ENCODE measurements around the gene ZNF525. TPM values are rescaled to one million over a fixed set of nuclear protein-coding genes. Genes with fewer than 3 reads are reported as not detected.
"Not testable (repeated sequence)": the region's sequence is repeated elsewhere in the genome, so short reads cannot be mapped to it uniquely, and the experiment has no call there.

The ZNF525 gene
- total RNA-seq, 1 donor from 2014 or later = 16.3 TPM

- H3K4me3 ChIP-seq (ENCODE audit: low read depth, low read length) = peak overlapping the region; percentile 85
- TF ChIP-seq CTCF (conservative IDR thresholded peaks at IDR 0.05; ENCODE audit: low read depth, low read length) = no peak
Measured at GRCh38 chr19:53396525-53396868, 31.0 kb downstream of the ZNF525 start.

DNA sequence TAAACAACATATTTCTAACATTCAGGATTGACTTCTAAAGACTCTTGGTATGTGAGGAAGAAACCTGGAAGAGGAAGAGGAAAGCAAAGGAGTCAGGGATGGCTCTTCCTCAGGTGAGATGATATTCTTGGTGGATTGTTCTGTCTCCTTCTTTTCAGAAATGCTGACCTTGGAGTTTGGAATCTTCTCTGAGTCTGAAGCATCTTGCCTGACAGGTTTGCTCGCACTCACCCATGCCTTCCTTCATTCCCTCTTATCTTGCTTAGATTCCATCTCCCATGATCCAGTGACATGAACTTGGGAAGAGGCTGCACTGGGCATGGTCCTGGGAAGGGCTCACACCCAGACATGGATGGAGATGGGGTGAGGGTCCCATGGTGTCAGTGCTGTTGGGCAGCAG lies 32.4 kb downstream of the ZNF525 start:
- DNase-seq (ENCODE audit: low read depth) = not testable (repeated sequence)

More at GRCh38 chr19:53396525-53396868, 31.0 kb downstream of the ZNF525 start:
- no peak for DNase-seq (ENCODE audit: low read depth)

GRCh38 chr19:53409505-53410204 lies 44.1 kb downstream of the ZNF525 start:
- no peak for TF ChIP-seq CTCF (conservative IDR thresholded peaks at IDR 0.05; ENCODE audit: low read depth, low read length)
- no peak for DNase-seq (ENCODE audit: low read depth)
- H3K4me3 ChIP-seq (ENCODE audit: low read depth, low read length) = no peak overlapping the region

More for the DNA sequence above, 32.4 kb downstream of the ZNF525 start:
- H3K4me3 ChIP-seq (ENCODE audit: low read depth, low read length) = not testable (repeated sequence)

- DNase-seq (ENCODE audit: low read depth); H3K4me3 ChIP-seq (ENCODE audit: low read depth, low read length): not testable (repeated sequence)
Measured at GRCh38 chr19:53420520-53421315, 55.2 kb downstream of the ZNF525 start.

DNA sequence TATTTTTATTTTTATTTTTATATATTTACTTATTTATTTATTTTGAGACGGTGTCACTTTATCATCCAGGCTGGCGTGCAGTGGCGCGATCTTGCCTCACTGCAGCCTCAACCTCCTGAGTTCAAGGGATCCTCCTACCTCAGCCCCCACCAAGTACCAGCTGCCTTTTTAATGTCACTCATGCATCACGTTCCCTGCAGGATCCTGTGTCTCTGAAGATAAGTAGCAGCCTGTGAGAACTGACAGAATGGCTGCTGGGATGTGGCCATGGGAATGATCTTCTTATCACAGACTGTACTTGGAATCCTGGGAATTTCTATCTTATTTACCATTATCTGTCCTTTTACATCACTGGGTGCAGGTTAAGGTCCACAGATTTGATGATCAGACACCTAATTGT lies 57.0 kb downstream of the ZNF525 start:
- no peak for DNase-seq (ENCODE audit: low read depth)
- no peak overlapping the region for H3K4me3 ChIP-seq (ENCODE audit: low read depth, low read length)
- no peak for TF ChIP-seq CTCF (conservative IDR thresholded peaks at IDR 0.05; ENCODE audit: low read depth, low read length)

GRCh38 chr19:53423074-53423473 lies 57.6 kb downstream of the ZNF525 start:
- not testable (repeated sequence) for H3K4me3 ChIP-seq (ENCODE audit: low read depth, low read length); DNase-seq (ENCODE audit: low read depth)

GRCh38 chr19:53423680-53424079 lies 58.2 kb downstream of the ZNF525 start:
- not testable (repeated sequence) for DNase-seq (ENCODE audit: low read depth); H3K4me3 ChIP-seq (ENCODE audit: low read depth, low read length)
- TF ChIP-seq CTCF (conservative IDR thresholded peaks at IDR 0.05; ENCODE audit: low read depth, low read length) = peak; percentile 14

GRCh38 chr19:53424968-53425597 lies 59.6 kb downstream of the ZNF525 start:
- peak; percentile 70 for TF ChIP-seq CTCF (conservative IDR thresholded peaks at IDR 0.05; ENCODE audit: low read depth, low read length)
- DNase-seq (ENCODE audit: low read depth) = no peak
- H3K4me3 ChIP-seq (ENCODE audit: low read depth, low read length) = no peak overlapping the region
